HG03025 (cell line): ENCODE measurements around the gene FAM204A.

ENCODE experiments used
- ATAC-seq: cut with Tn5 transposase; IDR thresholded peaks from one replicate; pipeline ENCODE4 v1.9.1; 2021; ENCODE audit warnings: mild to moderate bottlenecking, moderate library complexity; ENCODE audit not compliant: unreplicated experiment, low FRiP score

FAM204A gene

DNA sequence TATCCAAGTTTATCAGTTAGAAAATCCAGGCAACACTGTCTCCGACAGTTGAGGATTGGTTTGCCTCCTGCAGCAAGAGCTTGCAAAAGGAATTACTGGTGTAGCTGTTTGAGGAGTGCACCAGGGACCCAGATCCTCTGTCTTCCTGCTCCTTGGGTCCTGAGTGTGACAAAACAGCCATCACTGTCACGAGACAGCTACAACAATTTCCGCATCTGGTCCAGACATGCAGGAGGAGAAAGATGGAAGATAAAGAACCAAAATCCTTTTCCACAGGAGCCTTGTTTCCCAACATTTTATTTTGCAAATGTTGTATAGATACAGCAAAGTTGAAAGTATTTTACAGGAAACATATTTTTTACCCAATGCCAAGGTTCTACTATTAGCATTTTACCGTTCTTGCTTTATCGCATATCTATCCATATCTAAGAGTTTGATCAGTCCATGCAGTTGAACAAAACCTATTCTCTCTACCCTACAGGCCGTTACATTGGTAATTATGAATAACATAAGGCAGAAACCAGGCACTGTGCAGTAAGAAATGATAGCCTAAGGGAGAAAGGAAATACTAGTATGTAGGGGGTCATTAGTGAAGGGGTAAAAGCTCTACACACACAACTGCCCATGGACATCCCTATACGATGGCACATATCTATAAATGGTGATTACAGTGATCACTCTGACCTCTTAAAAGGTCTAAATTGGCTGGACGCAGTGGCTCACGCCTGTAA lies 54.9 kb downstream of the FAM204A start:
- ATAC-seq = no peak

DNA sequence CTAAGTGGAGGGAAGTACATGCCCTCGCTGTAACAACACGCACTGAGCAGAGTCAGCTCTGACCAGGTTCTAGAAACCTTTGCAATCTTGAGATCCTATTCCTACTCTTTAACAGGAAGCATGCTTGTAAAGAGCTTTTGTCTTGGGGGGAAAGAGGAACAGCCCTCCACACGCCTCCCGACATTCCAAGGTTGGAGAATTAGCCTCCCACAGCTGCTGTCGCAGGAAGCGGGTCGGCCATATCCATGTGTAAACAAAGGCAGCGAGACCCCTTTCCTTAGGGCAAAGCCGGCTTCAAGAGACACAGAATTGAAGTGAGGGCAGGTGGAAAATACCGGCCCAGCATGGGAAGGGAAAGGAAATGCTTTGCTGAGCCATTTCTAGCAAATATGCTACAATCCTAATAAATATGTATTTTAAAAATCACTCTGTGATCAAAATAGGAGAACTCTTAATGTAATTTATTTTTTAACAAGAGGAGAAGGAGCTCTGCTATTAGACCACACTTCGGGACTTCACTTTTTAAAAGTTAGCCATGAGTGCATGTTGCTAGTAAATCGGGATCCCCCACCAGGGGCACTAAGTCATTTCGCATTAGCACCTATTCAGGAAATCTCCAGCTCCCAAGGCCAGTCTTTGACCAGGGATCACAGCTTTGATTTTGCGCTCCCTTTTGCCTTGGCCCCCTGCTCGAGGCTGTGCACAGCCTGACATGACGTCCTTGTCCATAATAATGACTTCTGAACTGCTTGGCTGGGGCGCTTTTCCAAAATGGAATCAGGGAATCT lies 55.9 kb downstream of the FAM204A start:
- no peak for ATAC-seq

DNA sequence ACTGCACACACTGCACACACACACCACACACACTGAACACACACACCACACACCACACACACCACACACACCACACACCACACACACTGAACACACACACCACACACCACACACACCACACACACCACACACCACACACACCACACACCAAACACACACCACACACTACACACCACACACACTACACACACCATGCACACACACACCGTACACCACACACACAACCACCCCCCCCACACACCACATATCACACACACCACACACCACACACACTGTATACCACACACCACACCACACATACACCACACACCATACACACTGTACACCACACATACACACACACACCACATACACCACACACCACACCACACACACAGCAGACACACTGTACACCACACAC lies 59.5 kb downstream of the FAM204A start:
- no peak for ATAC-seq

DNA sequence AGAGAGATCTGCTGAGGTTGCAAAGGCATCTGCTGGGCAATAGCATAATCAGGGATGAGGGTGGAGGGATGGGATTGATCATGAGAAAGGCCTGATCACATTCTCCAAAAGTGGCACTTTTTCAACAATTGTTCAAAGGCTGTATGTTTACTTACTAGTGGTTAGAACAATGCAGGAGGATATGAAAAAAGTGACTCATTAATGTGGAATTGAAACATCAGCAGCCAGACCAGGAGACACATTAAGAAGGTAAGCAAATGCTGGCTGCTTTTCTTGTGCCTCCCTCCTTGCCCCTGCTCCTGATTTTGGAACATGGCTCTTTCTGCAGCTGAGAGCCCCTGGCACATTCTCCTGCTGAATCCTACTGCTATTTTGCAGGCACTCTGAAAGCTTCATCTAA lies 63.5 kb downstream of the FAM204A start:
- no peak for ATAC-seq

DNA sequence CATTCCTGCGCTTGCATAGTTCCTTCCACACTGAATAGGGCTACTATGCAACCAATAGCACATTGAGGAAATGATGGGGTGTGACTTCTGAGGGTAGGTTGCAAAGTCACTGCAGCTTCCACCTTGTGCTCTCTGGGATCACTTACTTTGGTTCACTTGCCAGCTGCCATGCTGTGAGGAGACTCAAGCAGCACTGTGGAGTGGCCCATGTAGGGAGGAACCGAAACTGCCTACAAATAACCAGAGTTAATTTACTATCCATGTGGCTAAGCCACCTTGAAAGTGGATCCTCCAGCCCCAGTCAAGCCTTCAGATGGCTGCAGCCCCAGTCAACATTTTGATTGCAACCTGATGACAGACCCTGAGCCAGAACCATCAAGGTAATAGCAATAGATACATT lies 64.3 kb downstream of the FAM204A start:
- ATAC-seq = no peak

DNA sequence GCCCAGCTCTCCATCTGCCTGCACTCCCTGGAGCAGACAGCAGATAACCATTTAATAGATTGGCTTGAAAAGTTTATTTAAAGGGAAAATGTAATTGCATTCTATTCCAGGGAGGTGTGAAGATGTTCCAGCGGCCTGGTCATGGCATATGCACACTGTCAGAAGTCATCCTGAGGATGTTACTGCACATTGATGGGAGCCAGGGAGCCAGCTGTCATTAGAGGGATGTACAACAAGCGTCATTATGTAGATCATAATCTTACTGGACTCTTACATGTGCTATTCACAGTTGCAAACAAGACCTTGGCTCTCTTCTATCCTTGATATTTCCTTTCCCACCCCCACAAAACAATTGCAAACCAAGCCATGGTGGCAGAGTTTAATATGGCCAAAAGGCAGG lies 65.4 kb downstream of the FAM204A start:
- ATAC-seq = no peak

DNA sequence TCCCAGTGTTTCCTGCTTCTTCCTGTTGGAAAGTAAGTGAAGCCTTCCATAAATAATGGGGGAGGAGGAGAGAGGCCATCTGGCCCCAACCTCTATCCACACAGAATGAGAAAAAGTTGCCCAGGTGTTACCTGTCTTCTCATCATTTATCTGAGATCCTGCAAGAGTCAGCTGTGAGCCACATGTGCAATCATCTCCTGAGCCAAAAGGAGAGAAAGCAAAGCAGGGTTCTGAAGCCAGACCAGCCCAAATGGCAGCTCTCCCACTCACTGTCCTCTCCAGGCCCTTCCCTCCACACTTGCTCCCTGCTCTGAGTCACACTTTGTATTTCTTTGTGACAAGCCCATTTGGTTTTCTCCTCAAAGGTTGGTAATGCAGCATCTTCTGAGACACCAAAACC lies 65.9 kb downstream of the FAM204A start:
- no peak for ATAC-seq

DNA sequence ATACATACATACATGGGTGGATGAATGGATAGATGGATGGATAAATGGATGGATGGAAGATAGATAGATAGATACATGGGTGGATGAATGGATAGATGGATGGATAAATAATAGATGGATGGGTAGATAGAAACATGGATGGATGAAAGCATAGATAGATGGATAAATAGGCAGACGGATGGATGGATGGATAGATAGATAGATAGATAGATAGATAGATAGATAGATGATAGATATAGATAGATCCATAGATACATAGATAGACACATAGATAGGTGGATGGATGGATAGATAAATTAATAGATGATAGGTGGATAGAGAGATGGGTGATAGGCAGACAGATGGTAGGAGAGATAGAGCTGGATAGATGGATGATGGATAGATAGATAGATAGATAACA lies 68.5 kb downstream of the FAM204A start:
- ATAC-seq = no peak

DNA sequence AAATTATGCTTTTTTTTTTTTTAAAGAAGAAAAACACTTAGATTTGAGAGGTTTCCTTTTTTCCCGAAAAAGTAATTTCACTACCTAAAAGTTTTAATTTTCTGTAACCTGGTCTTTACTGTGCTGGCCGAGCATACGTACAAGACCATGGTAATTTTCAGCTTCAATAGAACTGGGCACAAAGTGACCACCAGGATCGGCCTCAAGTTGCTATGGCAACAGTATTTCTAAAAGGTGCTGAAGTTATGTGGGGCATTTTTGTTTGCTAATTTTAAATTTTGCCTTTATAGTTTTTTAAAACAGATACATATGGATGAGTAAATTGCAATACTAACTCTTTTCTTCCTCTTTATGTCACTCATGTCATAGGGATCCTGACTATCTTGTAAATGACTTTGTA lies 69.4 kb downstream of the FAM204A start:
- ATAC-seq = no peak

DNA sequence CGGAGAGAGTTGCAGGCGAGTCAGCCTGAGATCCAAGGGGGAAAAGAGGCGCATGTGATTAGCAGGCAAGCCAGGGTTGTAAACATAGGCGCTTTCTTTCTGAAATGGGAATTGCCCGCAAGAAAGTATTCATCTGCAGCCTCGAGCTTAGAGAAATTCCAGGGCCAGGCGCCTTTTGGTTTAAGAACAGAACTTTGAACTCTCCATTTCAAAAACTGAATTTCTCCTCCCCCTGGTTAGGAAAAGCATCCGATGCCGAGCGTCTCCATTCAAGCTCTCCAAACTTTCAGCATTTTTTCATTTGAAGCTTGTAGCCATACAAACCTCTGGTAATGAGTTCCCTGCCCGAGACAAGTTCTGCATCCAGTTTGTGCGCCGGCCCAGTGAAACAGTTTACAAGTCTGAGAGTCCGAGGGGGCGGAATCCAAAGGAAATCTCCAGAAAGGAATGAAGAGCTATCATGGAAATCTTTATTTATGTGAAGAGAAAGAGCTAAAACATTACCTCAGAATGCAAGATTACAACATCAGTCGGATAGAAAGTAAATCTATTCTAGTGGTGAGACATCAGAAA lies 69.9 kb downstream of the FAM204A start:
- ATAC-seq = no peak

DNA sequence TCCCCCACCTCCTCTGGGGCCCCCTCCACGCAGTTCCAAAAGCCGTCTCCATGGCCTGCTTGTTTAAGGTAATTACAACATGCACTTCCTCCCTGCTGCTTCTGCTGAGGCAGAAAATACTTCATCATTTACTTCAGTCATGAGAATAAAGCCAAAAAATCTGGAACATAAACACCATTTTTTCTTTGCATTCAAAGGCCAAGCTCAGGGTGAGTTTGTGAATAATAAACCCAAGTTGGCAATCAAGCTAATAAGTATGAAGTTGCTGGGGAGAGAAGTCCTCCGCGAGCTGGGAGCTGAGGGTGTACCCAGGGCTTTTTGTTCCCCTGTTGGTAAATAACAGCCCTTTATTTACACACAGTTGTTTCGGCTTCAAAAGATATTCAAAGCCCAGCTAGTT lies 70.5 kb downstream of the FAM204A start:
- ATAC-seq = no peak

DNA sequence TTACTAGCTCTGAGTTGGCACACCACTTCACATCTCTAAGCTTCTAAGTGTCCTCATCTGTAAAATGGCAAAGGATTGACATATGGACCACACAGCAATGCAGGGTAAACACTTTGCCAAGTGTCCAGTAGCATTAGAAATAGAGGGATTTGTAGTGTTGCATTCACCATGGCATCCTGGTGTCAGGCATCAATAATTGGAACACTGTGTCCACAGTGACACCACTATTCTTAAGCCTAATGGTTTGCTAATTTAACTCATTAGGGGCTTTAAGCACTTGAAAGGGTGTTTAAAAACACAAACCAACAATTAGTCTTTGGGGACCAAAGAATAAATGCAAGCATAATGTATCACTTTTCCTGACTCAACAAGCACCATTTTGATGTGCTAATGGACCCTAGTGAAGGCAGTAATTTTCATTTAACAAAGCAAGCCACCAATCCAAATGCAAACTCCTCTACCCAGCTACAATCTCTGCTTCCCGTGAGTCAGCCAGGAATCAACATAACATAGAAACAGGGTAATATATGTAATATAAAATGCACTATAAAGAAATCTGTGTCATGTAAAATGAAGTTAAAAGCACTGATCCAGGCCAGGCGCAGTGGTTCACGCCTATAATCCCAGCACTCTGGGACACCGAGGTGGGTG lies 75.9 kb downstream of the FAM204A start:
- ATAC-seq = no peak

DNA sequence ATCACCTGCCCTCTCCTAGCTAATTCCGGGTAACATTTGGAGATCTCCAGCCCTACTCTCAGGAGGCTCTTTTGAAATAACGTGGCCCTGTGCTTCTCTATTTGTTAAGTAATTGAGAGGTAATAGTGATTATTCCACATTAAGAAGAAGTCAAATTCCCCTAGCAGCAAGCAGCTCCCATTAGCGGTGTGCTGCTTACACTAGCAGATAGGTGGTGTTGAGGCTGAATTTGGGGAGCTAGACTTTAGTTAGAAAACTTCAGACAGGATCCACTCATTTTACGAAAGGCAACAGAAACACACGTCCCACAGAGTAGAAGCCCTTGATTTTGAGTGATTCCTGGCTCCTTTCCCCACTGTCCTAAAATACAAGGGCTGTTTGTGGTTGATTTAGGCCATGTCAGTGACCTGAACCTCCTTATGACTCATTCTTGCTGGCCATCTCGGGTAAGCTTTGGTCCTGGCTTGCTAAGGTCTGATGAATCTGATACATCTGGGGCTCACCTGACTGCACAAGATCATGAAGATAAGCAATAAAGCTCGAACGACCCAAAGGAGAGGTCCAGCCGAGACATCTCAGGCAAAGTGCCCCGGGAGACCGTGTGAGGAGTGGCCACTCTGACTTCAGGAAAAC lies 77.2 kb downstream of the FAM204A start:
- ATAC-seq = no peak

DNA sequence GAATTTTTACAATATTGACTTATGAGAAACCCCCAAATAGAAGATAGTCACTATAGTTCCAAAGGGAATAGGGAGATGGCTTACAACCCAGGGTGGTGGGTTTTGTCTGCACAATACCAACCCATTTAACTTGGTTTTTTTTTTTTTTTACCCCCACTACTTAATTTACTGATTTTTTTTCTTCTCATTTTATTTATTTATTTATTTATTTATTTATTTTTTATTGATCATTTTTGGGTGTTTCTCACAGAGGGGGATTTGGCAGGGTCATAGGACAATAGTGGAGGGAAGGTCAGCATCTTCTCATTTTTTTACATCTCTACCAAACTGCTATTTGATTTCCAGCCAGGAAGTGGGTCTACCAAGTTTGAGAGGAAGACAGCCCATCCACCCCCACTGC lies 77.9 kb downstream of the FAM204A start:
- ATAC-seq = no peak

DNA sequence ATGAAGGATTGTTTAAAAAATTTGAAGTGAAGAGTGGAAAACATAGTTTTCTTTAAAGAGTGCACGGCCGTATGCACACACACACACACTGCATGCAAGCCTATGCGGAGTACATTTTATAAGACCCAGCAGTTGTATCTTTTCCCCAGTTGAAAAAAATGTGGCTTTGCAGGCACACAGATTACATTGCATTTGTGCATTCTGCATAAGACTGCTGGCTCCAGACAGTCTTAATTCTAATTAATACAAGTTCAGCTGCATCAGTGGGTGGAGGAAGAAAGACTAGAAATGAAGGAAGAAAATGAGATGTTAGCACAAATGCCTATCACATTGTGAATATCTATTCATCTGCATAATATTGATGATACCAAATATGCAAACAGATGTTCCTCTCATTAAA lies 79.6 kb downstream of the FAM204A start:
- ATAC-seq = no peak

DNA sequence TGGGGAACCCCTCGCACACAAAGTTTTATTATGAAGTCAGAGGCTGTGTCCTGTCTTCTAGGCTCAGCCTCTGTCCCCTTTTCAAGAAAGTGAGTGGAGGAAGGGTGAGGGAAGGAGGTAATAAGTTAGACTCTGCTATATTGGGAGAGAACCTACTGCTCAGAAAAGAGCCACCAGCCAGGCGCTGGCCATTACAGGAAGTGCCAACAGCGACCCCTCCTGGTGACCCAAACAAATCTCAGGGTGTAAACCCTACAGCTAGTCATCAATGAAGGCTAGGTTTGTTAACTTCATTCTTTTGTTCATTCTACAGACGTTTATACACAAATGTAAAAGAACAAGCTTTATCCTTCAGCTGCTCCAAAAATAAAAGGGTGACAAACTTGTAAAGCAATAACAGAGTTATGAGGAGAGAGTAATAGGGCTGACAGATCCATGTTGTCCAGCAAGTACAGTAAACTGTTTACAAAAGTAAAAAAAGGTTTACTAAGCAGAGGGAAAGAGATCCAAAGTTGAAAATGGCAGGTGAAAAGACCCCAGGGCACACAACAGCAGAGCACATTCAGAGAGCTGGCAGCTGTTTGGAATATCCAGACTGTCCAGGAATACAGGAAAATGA lies 82.7 kb downstream of the FAM204A start:
- no peak for ATAC-seq

DNA sequence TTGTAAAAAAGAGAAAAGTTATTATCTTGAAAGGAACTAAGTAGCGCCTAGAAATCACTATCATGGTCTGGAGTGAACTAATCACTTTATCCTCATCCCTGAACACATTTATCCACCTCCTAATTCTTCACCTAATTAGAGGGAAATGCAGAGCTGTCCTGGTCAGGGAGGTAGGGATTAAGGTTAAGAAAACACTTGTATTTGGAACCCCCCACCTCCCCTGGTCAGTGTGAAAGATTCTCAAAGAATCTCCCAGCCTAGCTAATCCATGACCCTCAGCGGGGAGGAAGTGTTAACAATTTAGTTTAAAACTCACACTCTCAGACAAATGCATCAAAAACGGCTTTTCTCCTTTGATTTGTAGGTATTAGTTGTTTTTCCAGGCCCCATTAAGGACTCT lies 83.8 kb downstream of the FAM204A start:
- no peak for ATAC-seq

DNA sequence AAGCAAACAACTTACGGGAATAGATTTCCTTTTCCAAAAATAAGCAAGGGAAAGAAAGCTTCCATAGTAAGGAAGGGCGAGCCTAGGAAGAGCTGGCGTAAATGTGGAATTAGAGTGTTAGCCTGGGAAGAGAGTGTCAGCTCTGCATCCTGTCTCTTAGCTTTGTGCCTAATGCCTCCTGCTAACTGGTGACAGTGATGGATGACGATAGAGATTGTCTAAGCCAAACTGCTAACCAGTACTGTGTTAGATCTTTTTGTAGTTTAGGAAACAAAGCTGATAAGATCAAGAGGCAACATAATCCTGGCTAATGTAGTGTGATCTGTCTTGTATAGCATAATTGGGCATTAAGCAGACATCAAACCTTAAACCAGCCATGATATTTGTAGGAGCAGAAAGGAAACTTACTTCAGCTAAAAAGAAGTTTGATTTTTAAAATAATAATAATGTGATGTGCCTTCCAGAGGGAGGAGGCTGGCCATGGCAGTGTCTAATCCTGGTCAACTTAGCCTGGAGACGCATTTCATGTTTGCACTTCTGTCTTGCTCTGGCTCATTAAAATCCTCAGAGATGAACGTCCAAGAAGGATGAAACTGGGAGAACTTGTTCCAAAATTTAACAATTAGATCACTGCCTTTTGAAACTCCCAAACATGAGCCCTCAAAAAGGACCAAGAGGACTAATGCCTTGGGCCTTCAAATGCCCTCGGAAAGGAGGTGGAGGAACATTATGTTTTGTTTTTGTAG lies 85.1 kb downstream of the FAM204A start:
- no peak for ATAC-seq

DNA sequence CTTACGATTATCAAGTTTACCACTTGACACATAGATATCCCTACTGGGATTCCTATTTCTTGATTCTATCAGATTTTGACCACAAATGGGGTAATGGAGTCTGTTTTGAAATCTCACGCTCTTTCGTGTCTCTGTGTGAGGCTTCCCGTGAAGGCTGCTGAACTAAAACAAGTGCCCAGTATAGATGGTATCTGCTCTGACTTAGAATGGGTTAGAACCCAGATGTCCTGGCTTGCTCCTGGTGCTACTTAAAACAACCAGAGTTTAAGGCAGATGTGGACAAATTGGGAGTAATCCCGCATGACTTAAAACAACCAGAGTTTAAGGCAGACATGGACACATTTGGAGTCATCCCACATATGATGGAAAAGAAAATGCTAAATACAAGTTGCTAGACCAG lies 85.9 kb downstream of the FAM204A start:
- ATAC-seq = no peak

DNA sequence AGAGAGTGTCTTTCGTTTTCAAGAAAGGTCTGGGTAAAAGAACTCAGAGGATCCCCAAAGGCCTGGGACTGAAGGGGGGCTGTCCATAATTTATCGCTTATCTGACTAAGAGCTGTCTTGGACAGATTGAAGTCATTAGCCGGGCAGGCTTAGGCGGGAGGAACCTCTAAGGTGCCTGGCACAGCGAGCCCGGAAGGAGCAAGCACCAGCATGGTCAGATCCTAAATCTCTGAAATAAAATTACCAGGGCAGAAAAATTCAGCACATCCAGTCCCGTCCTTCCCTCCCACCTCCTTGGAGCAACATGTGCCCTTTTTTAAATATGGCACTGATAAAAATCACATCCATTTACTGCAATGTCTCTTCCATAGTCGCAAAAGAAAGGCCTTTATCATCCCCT lies 86.8 kb downstream of the FAM204A start:
- no peak for ATAC-seq
